ENCODE results near the gene CISD2.

CISD2 gene

DNA sequence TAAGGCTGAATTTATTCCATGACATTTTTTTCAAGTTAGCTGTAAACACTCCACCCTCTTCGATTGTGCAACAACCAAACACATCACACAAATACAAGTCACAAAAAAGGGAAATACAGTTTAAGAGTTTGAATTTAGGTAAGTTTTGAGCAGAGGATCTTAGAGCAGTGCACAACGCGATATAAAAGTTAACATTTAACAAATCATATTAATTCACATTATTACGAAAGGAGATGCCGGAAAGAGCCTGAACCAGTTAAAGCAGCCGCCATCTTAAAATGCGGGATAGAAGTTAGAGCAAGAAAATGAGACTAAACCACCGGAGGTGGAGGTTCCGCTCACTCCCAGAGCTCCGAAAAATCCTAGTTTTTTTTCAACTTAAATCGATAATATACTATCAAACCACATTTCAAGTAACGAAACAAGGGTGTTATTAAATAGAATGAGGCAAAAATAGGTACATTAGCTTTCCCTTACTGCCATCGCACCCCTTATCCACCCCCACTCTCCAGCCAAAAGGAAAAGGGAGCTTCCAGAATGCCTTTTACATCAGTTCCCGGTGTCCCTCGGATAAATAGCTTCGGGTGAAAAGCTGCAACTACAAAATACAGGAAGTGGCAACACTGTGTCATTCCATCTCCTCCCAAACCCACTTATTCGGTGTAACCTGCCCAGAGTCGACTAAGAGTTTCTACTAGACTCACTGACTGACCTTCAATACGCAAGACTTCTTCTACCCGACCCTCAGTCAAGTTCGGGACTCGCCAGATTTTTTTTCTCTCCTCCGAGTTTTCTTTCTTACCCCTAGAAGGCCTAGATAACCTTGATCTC is 43.3 kb upstream of the CISD2 start:
- DNase-seq (ENCODE audit: low spot score): no peak
- TF ChIP-seq, protein P1, sequence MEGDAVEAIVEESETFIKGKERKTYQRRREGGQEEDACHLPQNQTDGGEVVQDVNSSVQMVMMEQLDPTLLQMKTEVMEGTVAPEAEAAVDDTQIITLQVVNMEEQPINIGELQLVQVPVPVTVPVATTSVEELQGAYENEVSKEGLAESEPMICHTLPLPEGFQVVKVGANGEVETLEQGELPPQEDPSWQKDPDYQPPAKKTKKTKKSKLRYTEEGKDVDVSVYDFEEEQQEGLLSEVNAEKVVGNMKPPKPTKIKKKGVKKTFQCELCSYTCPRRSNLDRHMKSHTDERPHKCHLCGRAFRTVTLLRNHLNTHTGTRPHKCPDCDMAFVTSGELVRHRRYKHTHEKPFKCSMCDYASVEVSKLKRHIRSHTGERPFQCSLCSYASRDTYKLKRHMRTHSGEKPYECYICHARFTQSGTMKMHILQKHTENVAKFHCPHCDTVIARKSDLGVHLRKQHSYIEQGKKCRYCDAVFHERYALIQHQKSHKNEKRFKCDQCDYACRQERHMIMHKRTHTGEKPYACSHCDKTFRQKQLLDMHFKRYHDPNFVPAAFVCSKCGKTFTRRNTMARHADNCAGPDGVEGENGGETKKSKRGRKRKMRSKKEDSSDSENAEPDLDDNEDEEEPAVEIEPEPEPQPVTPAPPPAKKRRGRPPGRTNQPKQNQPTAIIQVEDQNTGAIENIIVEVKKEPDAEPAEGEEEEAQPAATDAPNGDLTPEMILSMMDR (IDR thresholded peaks at IDR 0.05; ENCODE audit: borderline replicate concordance, control extremely low read depth, extremely low read depth, insufficient read depth, missing control alignments): no peak
- in situ Hi-C loops (cut with MboI; ENCODE audit: low sequenced_read_pairs, unreplicated experiment): no loop called here

DNA sequence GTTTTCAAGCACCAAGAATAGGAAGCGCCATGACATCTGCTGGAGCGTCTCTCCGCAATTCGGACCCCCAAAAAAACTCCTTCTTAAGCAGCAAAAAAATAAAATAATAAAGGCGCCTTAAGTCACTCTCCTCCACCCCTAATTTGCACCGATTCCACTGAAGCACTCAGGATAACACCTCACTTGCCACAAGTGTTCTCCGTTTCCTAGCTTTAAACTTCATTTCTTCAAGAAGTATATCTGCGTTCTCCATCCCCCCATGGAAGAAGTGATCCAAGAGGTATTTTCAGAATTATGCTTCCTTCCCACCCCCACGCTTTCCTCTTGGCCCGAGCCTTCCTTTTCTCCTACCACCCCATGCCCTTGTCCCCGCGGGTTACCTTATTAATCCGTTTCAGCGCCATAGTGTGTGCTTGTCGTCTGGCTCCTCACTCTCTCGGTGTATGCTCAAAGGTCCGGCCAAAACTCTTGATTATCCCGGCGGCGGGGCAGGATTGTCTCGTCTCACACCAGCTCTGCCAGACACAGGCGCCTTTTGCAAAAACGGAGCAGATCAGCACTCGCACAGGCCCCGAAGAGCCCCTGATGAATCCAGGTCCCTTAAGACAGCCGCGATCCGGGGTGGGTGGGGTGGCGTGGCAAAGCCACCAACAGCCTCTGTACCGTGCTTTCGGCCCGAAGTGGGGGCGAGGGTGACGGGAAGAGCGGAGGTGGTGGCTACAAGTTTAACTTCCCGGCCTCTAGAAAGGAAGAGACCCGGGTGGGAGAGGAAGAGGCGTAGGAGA is 42.5 kb upstream of the CISD2 start:
- no peak for DNase-seq (ENCODE audit: low spot score)
- TF ChIP-seq, protein P1 (IDR thresholded peaks at IDR 0.05; ENCODE audit: borderline replicate concordance, control extremely low read depth, extremely low read depth, insufficient read depth, missing control alignments): no peak

DNA sequence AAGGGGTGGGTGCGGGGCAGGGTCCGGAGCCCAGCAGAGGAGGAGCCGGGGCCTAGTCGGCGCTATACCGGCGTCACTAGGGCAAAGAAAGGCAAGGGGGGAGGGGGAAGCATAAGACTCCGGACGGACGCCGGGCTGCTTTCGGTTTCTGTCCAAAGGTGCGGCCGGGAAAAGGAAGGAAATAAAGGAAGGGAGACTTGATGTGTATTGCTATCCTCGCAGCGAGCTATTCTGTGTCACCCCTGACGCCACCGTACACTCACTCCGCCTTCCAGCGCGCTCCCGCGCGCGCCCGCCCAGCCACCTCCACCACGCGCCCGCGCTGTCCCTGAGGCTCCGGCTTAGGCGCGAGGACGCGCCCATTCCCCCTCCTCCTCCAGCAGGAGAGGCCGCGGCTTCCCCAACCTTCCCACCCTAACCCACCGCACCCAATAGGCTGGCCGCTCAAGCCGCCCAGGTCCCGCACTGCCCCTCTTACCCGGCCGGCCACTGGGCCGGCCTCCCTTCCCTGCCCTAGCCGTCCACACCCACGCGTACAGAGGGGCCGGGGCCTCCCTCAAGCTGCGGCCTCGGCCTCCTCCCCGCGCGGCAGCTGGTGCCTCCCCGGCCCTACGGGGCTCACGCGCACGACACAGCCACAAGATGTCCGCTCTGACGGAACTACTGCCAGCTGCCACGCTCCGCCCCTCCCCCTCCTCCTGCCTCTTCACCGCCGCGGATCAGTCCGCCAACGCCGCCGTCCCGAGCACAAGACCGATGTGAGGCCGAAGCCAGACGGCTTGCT is 41.7 kb upstream of the CISD2 start, which contains the start of gene UBE2D3:
UBE2D3 (minus strand) TSS at position 662 of the 784 bp plus-strand sequence. CDS start 1,043 bp downstream, outside the sequence.
- peak; percentile 75 for DNase-seq (ENCODE audit: low spot score)
- TF ChIP-seq, protein P1 (IDR thresholded peaks at IDR 0.05; ENCODE audit: borderline replicate concordance, control extremely low read depth, extremely low read depth, insufficient read depth, missing control alignments): no peak
- in situ Hi-C loops (cut with MboI; ENCODE audit: low sequenced_read_pairs, unreplicated experiment): no loop called here

More for the DNA sequence above, 42.5 kb upstream of the CISD2 start:
- in situ Hi-C loops (cut with MboI; ENCODE audit: low sequenced_read_pairs, unreplicated experiment): no loop called here

DNA sequence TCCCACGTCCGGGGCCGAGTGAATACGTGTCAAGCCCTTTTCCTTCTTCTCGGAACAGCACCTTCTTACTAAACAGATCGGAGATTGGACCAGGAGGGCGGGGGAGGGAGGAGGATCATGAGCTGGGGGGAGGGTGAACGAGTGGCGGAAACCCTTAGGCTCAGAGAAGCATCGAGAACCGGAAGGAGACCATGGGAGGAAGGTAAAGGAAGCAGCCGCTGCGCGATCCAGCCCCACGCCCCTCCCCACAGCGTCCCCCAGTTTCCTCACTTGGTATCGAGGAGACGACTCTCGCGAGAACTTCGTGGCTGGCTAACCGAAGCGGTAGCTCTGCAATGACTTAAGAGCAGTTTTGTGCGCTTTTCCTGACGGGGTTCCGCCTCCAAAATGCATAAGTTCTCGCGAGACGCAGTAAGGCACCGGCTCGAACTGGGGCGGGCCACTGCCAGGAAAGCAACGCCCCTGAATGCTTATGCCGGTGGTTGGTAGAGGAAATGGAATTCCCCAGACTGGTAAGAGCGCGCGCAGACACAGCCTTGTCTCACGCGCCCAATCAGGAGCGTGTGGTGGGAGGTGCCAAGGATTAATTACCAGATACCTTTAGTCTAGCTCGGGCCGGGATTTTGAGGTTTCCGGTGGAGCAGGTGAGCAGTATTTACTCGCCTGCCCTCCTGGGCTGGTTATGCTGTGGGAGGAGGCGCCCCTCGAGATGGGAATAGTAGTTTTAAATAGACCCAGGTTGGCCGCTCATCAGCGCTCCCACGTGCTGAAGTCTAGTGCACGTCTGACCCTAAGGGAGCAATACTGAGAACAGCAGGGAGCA is 40.9 kb upstream of the CISD2 start:
- in situ Hi-C loops (cut with MboI; ENCODE audit: low sequenced_read_pairs, unreplicated experiment): no loop called here
- TF ChIP-seq, protein P1 (IDR thresholded peaks at IDR 0.05; ENCODE audit: borderline replicate concordance, control extremely low read depth, extremely low read depth, insufficient read depth, missing control alignments): peak; percentile 3
- peak; percentile 87 for DNase-seq (ENCODE audit: low spot score)

DNA sequence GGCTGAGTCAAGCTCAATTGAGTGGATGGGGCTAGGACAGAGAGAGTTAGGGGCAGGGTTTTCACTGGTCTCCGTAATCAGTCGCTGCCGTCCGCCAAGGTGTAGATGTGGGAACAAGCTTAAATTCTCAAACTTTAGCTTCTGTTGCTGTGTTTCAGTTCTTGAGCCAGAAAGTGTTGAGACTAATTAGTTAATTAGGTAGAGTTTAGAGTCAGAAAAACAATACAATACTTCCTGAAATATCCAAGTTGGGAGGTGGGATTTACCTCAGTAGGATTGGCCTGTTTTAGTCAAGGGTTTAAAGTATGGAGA is 40.3 kb upstream of the CISD2 start:
- DNase-seq (ENCODE audit: low spot score): no peak
- in situ Hi-C loops (cut with MboI; ENCODE audit: low sequenced_read_pairs, unreplicated experiment): no loop called here
- TF ChIP-seq, protein P1 (IDR thresholded peaks at IDR 0.05; ENCODE audit: borderline replicate concordance, control extremely low read depth, extremely low read depth, insufficient read depth, missing control alignments): no peak
